GM23338 (cell line): ENCODE measurements around the gene DHX29. TPM values are rescaled to one million over a fixed set of nuclear protein-coding genes. Genes with fewer than 3 reads are reported as not detected.
A peak's percentile ranks its signal among the peaks of the same experiment; 100 is the strongest.

Source experiments
- ATAC-seq: fragments of 200-7000 bp; cut with Tn5 transposase; 3 replicates; pipeline ENCODE4 v1.9.1; 2020
- DNase-seq: peaks from one replicate; pipeline ENCODE4 v3.0.0-alpha.2; 2015; ENCODE audit warnings: low spot score
- H2AFZ ChIP-seq: fragments of 200-600 bp; sonication (generic); 2 replicates; pipeline ENCODE4 v1.8.0; 2016; ENCODE audit warnings: antibody characterized with exemption, mild to moderate bottlenecking, moderate library complexity
- H3F3A ChIP-seq: fragments of 200-600 bp; sonication (generic); replicated peaks from 2 replicates; pipeline ENCODE4 v1.8.0; 2017; ENCODE audit warnings: antibody characterized with exemption, mixed run types, low read depth
- H3K27ac ChIP-seq: fragments of 200-600 bp; sonication (generic); 2 replicates; pipeline ENCODE4 v1.6.1; 2016; ENCODE audit warnings: low read depth
- H3K27me3 ChIP-seq: fragments of 200-600 bp; sonication (generic); 2 replicates; pipeline ENCODE4 v1.8.0; 2016; ENCODE audit warnings: mild to moderate bottlenecking, mixed run types, moderate library complexity; ENCODE audit not compliant: insufficient read depth
- H3K36me3 ChIP-seq: fragments of 200-600 bp; sonication (generic); 2 replicates; pipeline ENCODE4 v1.8.0; 2016; ENCODE audit warnings: mild to moderate bottlenecking; ENCODE audit not compliant: insufficient read depth
- H3K4me1 ChIP-seq: fragments of 200-600 bp; sonication (generic); 2 replicates; pipeline ENCODE4 v1.8.0; 2016; ENCODE audit warnings: mild to moderate bottlenecking, moderate library complexity; ENCODE audit not compliant: insufficient read depth
- H3K4me2 ChIP-seq: fragments of 200-600 bp; sonication (generic); 2 replicates; pipeline ENCODE4 v1.7.1; 2017; ENCODE audit warnings: mixed run types
- H3K4me3 ChIP-seq: fragments of 200-600 bp; sonication (generic); 2 replicates; pipeline ENCODE4 v1.6.1; 2016; ENCODE audit warnings: mixed run types
- H3K79me2 ChIP-seq: fragments of 200-600 bp; sonication (generic); replicated peaks from 2 replicates; pipeline ENCODE4 v1.8.0; 2017; ENCODE audit warnings: mild to moderate bottlenecking; ENCODE audit not compliant: insufficient read depth
- H3K9me2 ChIP-seq: fragments of 200-600 bp; sonication (generic); 2 replicates; pipeline ENCODE4 v1.8.0; 2017; ENCODE audit not compliant: insufficient read depth
- H4K20me1 ChIP-seq: fragments of 200-600 bp; sonication (generic); replicated peaks from 2 replicates; pipeline ENCODE4 v1.8.0; 2017; ENCODE audit warnings: mild to moderate bottlenecking; ENCODE audit not compliant: insufficient read depth
- H3K27ac Mint-ChIP-seq: 2 replicates; pipeline ENCODE4 v1.8.0; 2020; ENCODE audit warnings: inconsistent platforms, mild to moderate bottlenecking, moderate library complexity, mixed read lengths
- H3K27me3 Mint-ChIP-seq: 3 replicates; pipeline ENCODE4 v1.8.0; 2022; ENCODE audit warnings: low read depth, mild to moderate bottlenecking, moderate library complexity, mixed read lengths, inconsistent platforms; ENCODE audit not compliant: insufficient read depth, poor library complexity
- H3K36me3 Mint-ChIP-seq: 3 replicates; pipeline ENCODE4 v1.8.0; 2021; ENCODE audit warnings: low read depth, mild to moderate bottlenecking, inconsistent platforms, moderate library complexity, mixed read lengths
- H3K4me1 Mint-ChIP-seq: 3 replicates; pipeline ENCODE4 v1.8.0; 2020; ENCODE audit warnings: mild to moderate bottlenecking, inconsistent platforms, mixed read lengths
- H3K4me3 Mint-ChIP-seq: 3 replicates; pipeline ENCODE4 v1.8.0; 2021; ENCODE audit warnings: moderate library complexity, mild to moderate bottlenecking, inconsistent platforms, mixed read lengths
- H3K9me3 Mint-ChIP-seq: 3 replicates; pipeline ENCODE4 v1.8.0; 2020; ENCODE audit warnings: moderate library complexity, mild to moderate bottlenecking, inconsistent platforms, mixed read lengths
- CREB1 ChIP-seq: fragments of 250-450 bp; sonication (Bioruptor Pico); IDR thresholded peaks from 2 replicates; pipeline ENCODE4 v1.5.0; 2020; ENCODE audit warnings: low read depth, mild to moderate bottlenecking, moderate library complexity
- EZH2 ChIP-seq: fragments of 200-600 bp; sonication (generic); IDR thresholded peaks from one replicate; pipeline ENCODE4 v1.8.0; 2017; ENCODE audit warnings: antibody characterized with exemption, mild to moderate bottlenecking, low read depth; ENCODE audit not compliant: unreplicated experiment
- POLR2AphosphoS5 ChIP-seq: IDR thresholded peaks from 2 replicates; pipeline ENCODE4 v1.6.1; 2016; ENCODE audit warnings: antibody characterized with exemption, low read depth
- ZNF114 ChIP-seq: fragments of 250-450 bp; sonication (Bioruptor Pico); IDR thresholded peaks from 2 replicates; pipeline ENCODE4 v1.5.0; 2020; ENCODE audit warnings: mild to moderate bottlenecking, moderate library complexity
- polyA plus RNA-seq: library from polyadenylated mRNA; unstranded; fragments of >200 nt; fragmentation: Nextera tagmentation; extraction: Ambion mirVana; gene quantifications from 2 replicates; pipeline ENCODE4 v1.2.1, GENCODE V29; 2016
- total RNA-seq: library from RNA; depleted of rRNA; stranded (reverse); fragments of >200 nt; shearing (Covaris generic); gene quantifications from 2 replicates; pipeline ENCODE4 v1.2.3, GENCODE V29; 2014
- TF ChIP-seq, protein P1 (sequence below): IDR thresholded peaks from 2 replicates; pipeline ENCODE4 v1.6.1; 2016; ENCODE audit warnings: antibody characterized with exemption
- TF ChIP-seq, protein P2 (sequence below): fragments of 250-450 bp; sonication (Bioruptor Pico); IDR thresholded peaks from 2 replicates; pipeline ENCODE4 v1.5.0; 2020; ENCODE audit warnings: mild to moderate bottlenecking, moderate library complexity
- TF ChIP-seq, protein P3 (sequence below), 2 experiments: fragments of 200-600 bp in 1 of 2; sonication (generic) in 1 of 2; conservative IDR thresholded peaks; 2 replicates each; pipeline versions ENCODE4 v1.5.1 to v1.6.1; 2016 to 2017; ENCODE audit warnings: antibody characterized with exemption in 2 of 2, low read depth in 2 of 2, mild to moderate bottlenecking in 2 of 2, moderate library complexity in 1 of 2

The DHX29 gene
- total and polyA plus RNA-seq, 2 experiments from 2014 or later: 34.6 to 137 TPM

DNA sequence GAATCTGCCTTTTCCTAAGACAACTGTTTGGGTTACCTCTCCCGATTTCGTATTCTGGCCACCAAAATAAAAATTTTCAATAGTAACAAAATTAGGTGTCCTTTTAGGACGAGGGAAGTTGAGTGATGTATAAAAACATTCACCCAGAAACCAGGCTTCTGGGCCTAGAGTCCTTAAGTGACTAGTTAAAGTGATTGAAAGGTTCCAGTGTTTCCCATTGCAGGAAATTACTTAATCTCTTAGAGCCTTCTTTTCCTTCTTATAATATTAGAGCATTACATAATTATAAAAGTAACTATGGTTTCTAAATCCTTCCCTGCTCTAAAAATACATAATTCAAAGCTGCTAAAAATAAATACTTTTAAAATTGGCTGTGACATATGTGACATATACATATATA, 87.7 kb downstream of the DHX29 start:
- no peak overlapping the region for H3K27ac Mint-ChIP-seq
- Histone ChIP-seq H3K27me3 (peaks cover 70% of the 10 kb centered on the region), H4K20me1 (peaks cover 19% of the 10 kb centered on the region), H3K4me3 (peak overlapping the region; percentile 71), H3K9me2 (no peaks in the 10 kb centered on the region), H3K36me3 (no peaks in the 10 kb centered on the region), H3K4me2 (peak overlapping the region; percentile 82), H3F3A (0 out of 2 replicates have a peak, but pooled peaks cover 8% of the 10 kb centered on the region), H3K27ac (no peak overlapping the region), H3K4me1 (peaks cover 21% of the 10 kb centered on the region), H2AFZ (peak overlapping the region; percentile 97; the same call in 1 of the 2 replicates), H3K79me2 (no peaks in the 10 kb centered on the region)
- H3K9me3 Mint-ChIP-seq: peaks cover 2% of the 10 kb centered on the region; the same call in 1 of the 3 replicates
- no peak for TF ChIP-seq ZNF114 (CRISPR knock-in tag)
- peak; percentile 0 for TF ChIP-seq EZH2
- peaks cover 66% of the 10 kb centered on the region for H3K27me3 Mint-ChIP-seq
- no peaks in the 10 kb centered on the region for H3K36me3 Mint-ChIP-seq
- DNase-seq (no peak), ATAC-seq (no peak)
- H3K4me1 Mint-ChIP-seq: peaks cover 42% of the 10 kb centered on the region
- H3K4me3 Mint-ChIP-seq: peak overlapping the region; percentile 84

DNA sequence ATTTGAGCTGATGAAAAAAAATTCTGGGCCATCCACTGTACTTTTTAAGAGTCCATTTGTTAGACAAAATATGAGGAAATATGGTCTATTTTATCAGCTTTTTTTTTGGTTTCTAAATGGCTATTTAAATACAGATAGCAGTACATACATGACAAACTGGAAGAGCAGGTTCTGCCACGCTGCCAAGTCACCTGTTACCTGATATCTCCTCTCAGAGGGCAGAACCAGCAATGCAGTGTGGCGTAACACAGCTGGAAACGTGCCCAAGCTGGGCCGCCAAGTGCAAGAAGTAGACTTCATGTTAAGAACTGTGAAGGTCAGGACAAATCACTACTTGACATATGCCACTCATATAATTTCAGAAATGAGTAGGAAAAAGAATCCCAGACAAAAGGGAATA, 88.5 kb downstream of the DHX29 start:
- H3K4me3 ChIP-seq: no peak overlapping the region
- peaks cover 2% of the 10 kb centered on the region; the same call in 1 of the 3 replicates for H3K9me3 Mint-ChIP-seq
- DNase-seq: peak; percentile 80
- no peak overlapping the region for H3K27ac ChIP-seq
- no peaks in the 10 kb centered on the region for H3K36me3 Mint-ChIP-seq
- no peak overlapping the region for H3K27ac Mint-ChIP-seq
- ATAC-seq: no peak
- peaks cover 42% of the 10 kb centered on the region for H3K4me1 Mint-ChIP-seq
- peaks cover 58% of the 10 kb centered on the region for H3K27me3 Mint-ChIP-seq
- 0 out of 2 replicates have a peak, but pooled peaks cover 4% of the 10 kb centered on the region for H3F3A ChIP-seq
- H3K36me3 ChIP-seq: no peaks in the 10 kb centered on the region
- H3K4me1 ChIP-seq: peaks cover 21% of the 10 kb centered on the region
- H3K4me3 Mint-ChIP-seq: peak overlapping the region; percentile 53
- H4K20me1 ChIP-seq: peaks cover 12% of the 10 kb centered on the region; the same call in 1 of the 2 replicates
- no peaks in the 10 kb centered on the region for H3K9me2 ChIP-seq
- H3K79me2 ChIP-seq: no peaks in the 10 kb centered on the region
- TF ChIP-seq EZH2 (no peak), POLR2AphosphoS5 (no peak), CREB1 (CRISPR knock-in tag) (no peak)
- TF ChIP-seq, protein P1, sequence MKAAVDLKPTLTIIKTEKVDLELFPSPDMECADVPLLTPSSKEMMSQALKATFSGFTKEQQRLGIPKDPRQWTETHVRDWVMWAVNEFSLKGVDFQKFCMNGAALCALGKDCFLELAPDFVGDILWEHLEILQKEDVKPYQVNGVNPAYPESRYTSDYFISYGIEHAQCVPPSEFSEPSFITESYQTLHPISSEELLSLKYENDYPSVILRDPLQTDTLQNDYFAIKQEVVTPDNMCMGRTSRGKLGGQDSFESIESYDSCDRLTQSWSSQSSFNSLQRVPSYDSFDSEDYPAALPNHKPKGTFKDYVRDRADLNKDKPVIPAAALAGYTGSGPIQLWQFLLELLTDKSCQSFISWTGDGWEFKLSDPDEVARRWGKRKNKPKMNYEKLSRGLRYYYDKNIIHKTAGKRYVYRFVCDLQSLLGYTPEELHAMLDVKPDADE: no peak
- TF ChIP-seq, protein P2, sequence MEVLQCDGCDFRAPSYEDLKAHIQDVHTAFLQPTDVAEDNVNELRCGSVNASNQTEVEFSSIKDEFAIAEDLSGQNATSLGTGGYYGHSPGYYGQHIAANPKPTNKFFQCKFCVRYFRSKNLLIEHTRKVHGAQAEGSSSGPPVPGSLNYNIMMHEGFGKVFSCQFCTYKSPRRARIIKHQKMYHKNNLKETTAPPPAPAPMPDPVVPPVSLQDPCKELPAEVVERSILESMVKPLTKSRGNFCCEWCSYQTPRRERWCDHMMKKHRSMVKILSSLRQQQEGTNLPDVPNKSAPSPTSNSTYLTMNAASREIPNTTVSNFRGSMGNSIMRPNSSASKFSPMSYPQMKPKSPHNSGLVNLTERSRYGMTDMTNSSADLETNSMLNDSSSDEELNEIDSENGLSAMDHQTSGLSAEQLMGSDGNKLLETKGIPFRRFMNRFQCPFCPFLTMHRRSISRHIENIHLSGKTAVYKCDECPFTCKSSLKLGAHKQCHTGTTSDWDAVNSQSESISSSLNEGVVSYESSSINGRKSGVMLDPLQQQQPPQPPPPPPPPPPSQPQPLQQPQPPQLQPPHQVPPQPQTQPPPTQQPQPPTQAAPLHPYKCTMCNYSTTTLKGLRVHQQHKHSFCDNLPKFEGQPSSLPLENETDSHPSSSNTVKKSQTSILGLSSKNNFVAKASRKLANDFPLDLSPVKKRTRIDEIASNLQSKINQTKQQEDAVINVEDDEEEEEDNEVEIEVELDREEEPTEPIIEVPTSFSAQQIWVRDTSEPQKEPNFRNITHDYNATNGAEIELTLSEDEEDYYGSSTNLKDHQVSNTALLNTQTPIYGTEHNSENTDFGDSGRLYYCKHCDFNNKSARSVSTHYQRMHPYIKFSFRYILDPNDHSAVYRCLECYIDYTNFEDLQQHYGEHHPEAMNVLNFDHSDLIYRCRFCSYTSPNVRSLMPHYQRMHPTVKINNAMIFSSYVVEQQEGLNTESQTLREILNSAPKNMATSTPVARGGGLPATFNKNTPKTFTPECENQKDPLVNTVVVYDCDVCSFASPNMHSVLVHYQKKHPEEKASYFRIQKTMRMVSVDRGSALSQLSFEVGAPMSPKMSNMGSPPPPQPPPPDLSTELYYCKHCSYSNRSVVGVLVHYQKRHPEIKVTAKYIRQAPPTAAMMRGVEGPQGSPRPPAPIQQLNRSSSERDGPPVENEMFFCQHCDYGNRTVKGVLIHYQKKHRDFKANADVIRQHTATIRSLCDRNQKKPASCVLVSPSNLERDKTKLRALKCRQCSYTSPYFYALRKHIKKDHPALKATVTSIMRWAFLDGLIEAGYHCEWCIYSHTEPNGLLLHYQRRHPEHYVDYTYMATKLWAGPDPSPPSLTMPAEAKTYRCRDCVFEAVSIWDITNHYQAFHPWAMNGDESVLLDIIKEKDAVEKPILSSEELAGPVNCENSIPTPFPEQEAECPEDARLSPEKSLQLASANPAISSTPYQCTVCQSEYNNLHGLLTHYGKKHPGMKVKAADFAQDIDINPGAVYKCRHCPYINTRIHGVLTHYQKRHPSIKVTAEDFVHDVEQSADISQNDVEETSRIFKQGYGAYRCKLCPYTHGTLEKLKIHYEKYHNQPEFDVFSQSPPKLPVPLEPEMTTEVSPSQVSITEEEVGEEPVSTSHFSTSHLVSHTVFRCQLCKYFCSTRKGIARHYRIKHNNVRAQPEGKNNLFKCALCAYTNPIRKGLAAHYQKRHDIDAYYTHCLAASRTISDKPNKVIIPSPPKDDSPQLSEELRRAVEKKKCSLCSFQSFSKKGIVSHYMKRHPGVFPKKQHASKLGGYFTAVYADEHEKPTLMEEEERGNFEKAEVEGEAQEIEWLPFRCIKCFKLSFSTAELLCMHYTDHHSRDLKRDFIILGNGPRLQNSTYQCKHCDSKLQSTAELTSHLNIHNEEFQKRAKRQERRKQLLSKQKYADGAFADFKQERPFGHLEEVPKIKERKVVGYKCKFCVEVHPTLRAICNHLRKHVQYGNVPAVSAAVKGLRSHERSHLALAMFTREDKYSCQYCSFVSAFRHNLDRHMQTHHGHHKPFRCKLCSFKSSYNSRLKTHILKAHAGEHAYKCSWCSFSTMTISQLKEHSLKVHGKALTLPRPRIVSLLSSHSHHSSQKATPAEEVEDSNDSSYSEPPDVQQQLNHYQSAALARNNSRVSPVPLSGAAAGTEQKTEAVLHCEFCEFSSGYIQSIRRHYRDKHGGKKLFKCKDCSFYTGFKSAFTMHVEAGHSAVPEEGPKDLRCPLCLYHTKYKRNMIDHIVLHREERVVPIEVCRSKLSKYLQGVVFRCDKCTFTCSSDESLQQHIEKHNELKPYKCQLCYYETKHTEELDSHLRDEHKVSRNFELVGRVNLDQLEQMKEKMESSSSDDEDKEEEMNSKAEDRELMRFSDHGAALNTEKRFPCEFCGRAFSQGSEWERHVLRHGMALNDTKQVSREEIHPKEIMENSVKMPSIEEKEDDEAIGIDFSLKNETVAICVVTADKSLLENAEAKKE (CRISPR knock-in tag): no peak
- TF ChIP-seq, protein P3, sequence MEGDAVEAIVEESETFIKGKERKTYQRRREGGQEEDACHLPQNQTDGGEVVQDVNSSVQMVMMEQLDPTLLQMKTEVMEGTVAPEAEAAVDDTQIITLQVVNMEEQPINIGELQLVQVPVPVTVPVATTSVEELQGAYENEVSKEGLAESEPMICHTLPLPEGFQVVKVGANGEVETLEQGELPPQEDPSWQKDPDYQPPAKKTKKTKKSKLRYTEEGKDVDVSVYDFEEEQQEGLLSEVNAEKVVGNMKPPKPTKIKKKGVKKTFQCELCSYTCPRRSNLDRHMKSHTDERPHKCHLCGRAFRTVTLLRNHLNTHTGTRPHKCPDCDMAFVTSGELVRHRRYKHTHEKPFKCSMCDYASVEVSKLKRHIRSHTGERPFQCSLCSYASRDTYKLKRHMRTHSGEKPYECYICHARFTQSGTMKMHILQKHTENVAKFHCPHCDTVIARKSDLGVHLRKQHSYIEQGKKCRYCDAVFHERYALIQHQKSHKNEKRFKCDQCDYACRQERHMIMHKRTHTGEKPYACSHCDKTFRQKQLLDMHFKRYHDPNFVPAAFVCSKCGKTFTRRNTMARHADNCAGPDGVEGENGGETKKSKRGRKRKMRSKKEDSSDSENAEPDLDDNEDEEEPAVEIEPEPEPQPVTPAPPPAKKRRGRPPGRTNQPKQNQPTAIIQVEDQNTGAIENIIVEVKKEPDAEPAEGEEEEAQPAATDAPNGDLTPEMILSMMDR (conservative IDR thresholded peaks at IDR 0.05; ENCODE audit: low read depth in 2 of 2): peak in 1 of 2 experiments; percentile 17; a peak in 1 of 4 replicates
- peaks cover 62% of the 10 kb centered on the region for H3K27me3 ChIP-seq
- H3K4me2 ChIP-seq: peak overlapping the region; percentile 82
- H2AFZ ChIP-seq: no peak overlapping the region
